Right lobe of liver (tissue), 4 donors: ENCODE data around the gene ATF7IP.

ENCODE experiments used
- CTCF ChIP-seq, 4 donors: fragments of 200-600 bp in 3 of 4; fragments of 450-650 bp in 1 of 4; IDR thresholded peaks; one replicate each; pipeline versions ENCODE4 v1.5.1 to v1.8.0; 2016 to 2022; ENCODE audit warnings: antibody characterized with exemption in 4 of 4, mild to moderate bottlenecking in 2 of 4
- POLR2A ChIP-seq: fragments of 450-650 bp; IDR thresholded peaks from one replicate; pipeline ENCODE4 v1.6.1; 2017; ENCODE audit warnings: antibody characterized with exemption, mild to moderate bottlenecking
- donor health status: DM: no; HTN: no; CAD: no.
- donor health status: DM: no; HTN: no; CAD: no.
- donor health status: DM: no; HTN: yes; CAD: no.

GRCh38 chr12:14426792-14427191, 61.3 kb downstream of the ATF7IP start:
- TF ChIP-seq POLR2A (no peak), CTCF (IDR thresholded peaks at IDR 0.05) (no peak)
